A673 (cell line): ENCODE measurements around the gene PRKD3. TPM values are rescaled to one million over a fixed set of nuclear protein-coding genes. Genes with fewer than 3 reads are reported as not detected.

Source experiments
- BruUV-seq: library from RNA; stranded (reverse); fragments of 400-500 nt; replicated peaks from 2 replicates; lab custom pipeline; 2021; lab: Mats Ljungman, UMichigan
- CTCF ChIA-PET: fragments of 300-600 bp; sonication (Branson Sonifier 250); formaldehyde crosslinking; loops from one replicate; lab custom pipeline; 2022; ENCODE audit warnings: antibody characterized with exemption; lab: Charles Lee
- POLR2A ChIA-PET: fragments of 300-600 bp; sonication (Branson Sonifier 250); formaldehyde crosslinking; loops from one replicate; lab custom pipeline; 2022; ENCODE audit warnings: antibody characterized with exemption; ENCODE audit not compliant: low non-redundant PET; lab: Charles Lee
- DNase-seq: peaks from one replicate; pipeline ENCODE4 v3.0.0-alpha.2; 2015; ENCODE audit warnings: low spot score
- H3K27ac ChIP-seq: fragments of 200-600 bp; sonication (generic); 2 replicates; pipeline ENCODE4 v1.5.1; 2016; ENCODE audit warnings: mixed run types, low read depth, mild to moderate bottlenecking, mixed read lengths, antibody characterized with exemption, low read length; ENCODE audit not compliant: poor library complexity, severe bottlenecking
- H3K27me3 ChIP-seq: fragments of 200-600 bp; sonication (generic); replicated peaks from 2 replicates; pipeline ENCODE4 v1.6.1; 2017; ENCODE audit warnings: mixed run types, low read depth, mild to moderate bottlenecking, mixed read lengths, antibody characterized with exemption, low read length; ENCODE audit not compliant: insufficient read depth, poor library complexity
- H3K36me3 ChIP-seq: fragments of 200-600 bp; sonication (generic); 2 replicates; pipeline ENCODE4 v1.6.1; 2016; ENCODE audit warnings: mixed run types, mild to moderate bottlenecking, mixed read lengths, antibody characterized with exemption, low read length; ENCODE audit not compliant: insufficient read depth, poor library complexity, severe bottlenecking
- H3K4me1 ChIP-seq: fragments of 200-600 bp; sonication (generic); 2 replicates; pipeline ENCODE4 v1.6.1; 2017; ENCODE audit warnings: mixed run types, mild to moderate bottlenecking, mixed read lengths, antibody characterized with exemption, low read length; ENCODE audit not compliant: insufficient read depth, poor library complexity, severe bottlenecking
- H3K4me3 ChIP-seq: fragments of 200-600 bp; sonication (generic); 2 replicates; pipeline ENCODE4 v1.5.1; 2016; ENCODE audit warnings: low read depth, mixed run types, mild to moderate bottlenecking, mixed read lengths, low read length; ENCODE audit not compliant: poor library complexity, severe bottlenecking
- H3K9me3 ChIP-seq: fragments of 200-600 bp; sonication (generic); 2 replicates; pipeline ENCODE4 v1.6.1; 2016; ENCODE audit warnings: mixed run types, low read depth, mild to moderate bottlenecking, mixed read lengths, antibody characterized with exemption, low read length; ENCODE audit not compliant: poor library complexity, severe bottlenecking
- CTCF ChIP-seq: fragments of 300-800, 200-600 bp; sonication (generic); conservative IDR thresholded peaks from 2 replicates; pipeline ENCODE4 v1.5.1; 2017; ENCODE audit warnings: low read depth, mild to moderate bottlenecking, antibody characterized with exemption, low read length, moderate library complexity, mixed read lengths
- EZH2 ChIP-seq: fragments of 200-600 bp; sonication (generic); IDR thresholded peaks from 2 replicates; pipeline ENCODE4 v1.6.1; 2017; ENCODE audit warnings: borderline replicate concordance, low read depth, mild to moderate bottlenecking, mixed read lengths, antibody characterized with exemption, low read length; ENCODE audit not compliant: poor library complexity, severe bottlenecking
- intact Hi-C: fragments of 100-400 bp; cut with micrococcal nuclease; formaldehyde crosslinking; loops from one replicate; pipeline ENCODE4 v1.10.0; 2022; ENCODE audit not compliant: unreplicated experiment
- total RNA-seq: library from RNA; stranded (reverse); gene quantifications from 2 replicates; pipeline ENCODE4 v1.2.3, GENCODE V29; 2021

The PRKD3 gene
- total RNA-seq, 1 experiment from 2014 or later, result 53.1 TPM

GRCh38 chr2:37321029-37321682, 3.5 kb downstream of the PRKD3 start:
- intact Hi-C loops, result no loop called here
- Histone ChIP-seq H3K27ac (no peak overlapping the region), H3K4me1 (peaks cover 42% of the 10 kb centered on the region), H3K4me3 (no peak overlapping the region), H3K36me3 (peaks cover 7% of the 10 kb centered on the region), H3K9me3 (no peaks in the 10 kb centered on the region), H3K27me3 (no peaks in the 10 kb centered on the region)
- ChIA-PET POLR2A (no interaction called here), CTCF (no interaction called here)
- DNase-seq, result no peak
- TF ChIP-seq CTCF, result no peak
- no peak for TF ChIP-seq EZH2
- BruUV-seq, result no TSS peak

GRCh38 chr2:37319754-37320609, 4.7 kb downstream of the PRKD3 start:
- Histone ChIP-seq H3K4me3 (no peak overlapping the region), H3K36me3 (peaks cover 8% of the 10 kb centered on the region), H3K27me3 (no peaks in the 10 kb centered on the region), H3K9me3 (no peaks in the 10 kb centered on the region), H3K27ac (no peak overlapping the region), H3K4me1 (peaks cover 39% of the 10 kb centered on the region)
- BruUV-seq, result no TSS peak
- no peak for TF ChIP-seq EZH2
- no peak for TF ChIP-seq CTCF
- intact Hi-C loops, result no loop called here
- ChIA-PET CTCF (interaction anchor here (0.6 kb wide), 1 partner anchor 445 kb away, joined by 12 read pairs; no protein-coding TSS in a partner anchor), POLR2A (no interaction called here)
- DNase-seq, result no peak

DNA sequence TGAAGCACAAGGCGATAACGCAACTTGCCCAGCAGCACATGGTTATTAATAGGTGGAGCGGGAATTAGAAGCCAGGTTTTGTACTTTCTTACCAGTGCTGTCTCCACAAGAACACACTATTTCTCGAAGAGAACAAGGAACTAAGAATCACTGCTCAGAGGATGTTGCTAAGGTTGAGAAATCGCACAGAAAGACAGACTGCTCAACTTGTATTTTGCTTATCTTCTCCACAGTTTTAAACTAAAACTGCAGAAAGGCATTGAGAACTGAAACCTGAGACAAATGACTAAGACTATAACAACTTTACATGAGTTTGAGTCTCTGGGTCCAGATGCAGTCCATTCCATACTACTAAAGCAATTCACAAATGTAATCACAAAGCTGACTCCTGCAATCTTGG, 6.2 kb downstream of the PRKD3 start:
- Histone ChIP-seq H3K4me3 (no peak overlapping the region), H3K27me3 (no peaks in the 10 kb centered on the region), H3K4me1 (peaks cover 39% of the 10 kb centered on the region), H3K27ac (no peak overlapping the region), H3K36me3 (peaks cover 8% of the 10 kb centered on the region), H3K9me3 (no peaks in the 10 kb centered on the region)
- intact Hi-C loops, result no loop called here
- POLR2A ChIA-PET, result no interaction called here
- no peak for DNase-seq
- no peak for TF ChIP-seq CTCF
- TF ChIP-seq EZH2, result no peak
- CTCF ChIA-PET, result no interaction called here
- no TSS peak for BruUV-seq
